ENCODE data around the gene TCAIM. TPM values are rescaled to one million over a fixed set of nuclear protein-coding genes. Genes with fewer than 3 reads are reported as not detected.

The TCAIM gene
- total and polyA plus RNA-seq, 9 of the 15 experiments (the other 6 are each of a cell fraction or from before 2014, with no cell fraction given), result 19.7 to 53.3 (median 36.9) TPM

DNA sequence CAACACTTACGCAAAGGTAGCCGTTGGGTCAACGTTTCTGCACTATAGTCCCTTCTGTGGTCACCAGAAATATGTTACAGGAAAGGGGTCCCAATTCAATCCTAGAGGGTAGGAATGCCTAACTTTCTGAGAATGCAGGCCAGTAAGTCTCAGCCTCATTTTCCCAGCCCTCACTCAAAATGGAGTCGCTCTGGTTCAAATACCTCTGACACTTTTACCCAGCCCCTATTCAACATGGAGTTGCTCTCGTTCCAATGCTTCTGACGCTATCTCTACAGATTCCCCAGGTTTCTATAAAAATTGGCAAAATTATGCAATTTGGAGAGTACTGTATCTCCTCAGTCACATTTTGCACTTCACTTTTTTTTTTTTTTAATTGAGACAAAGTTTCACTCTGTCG, 99.2 kb downstream of the TCAIM start (continued):
- TF ChIP-seq, protein P1, sequence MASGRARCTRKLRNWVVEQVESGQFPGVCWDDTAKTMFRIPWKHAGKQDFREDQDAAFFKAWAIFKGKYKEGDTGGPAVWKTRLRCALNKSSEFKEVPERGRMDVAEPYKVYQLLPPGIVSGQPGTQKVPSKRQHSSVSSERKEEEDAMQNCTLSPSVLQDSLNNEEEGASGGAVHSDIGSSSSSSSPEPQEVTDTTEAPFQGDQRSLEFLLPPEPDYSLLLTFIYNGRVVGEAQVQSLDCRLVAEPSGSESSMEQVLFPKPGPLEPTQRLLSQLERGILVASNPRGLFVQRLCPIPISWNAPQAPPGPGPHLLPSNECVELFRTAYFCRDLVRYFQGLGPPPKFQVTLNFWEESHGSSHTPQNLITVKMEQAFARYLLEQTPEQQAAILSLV (tag; IDR thresholded peaks at IDR 0.05), result peak; percentile 90
- TF ChIP-seq GATAD2A (IDR thresholded peaks at IDR 0.05) (no peak), JUNB (CRISPR knock-in tag; conservative IDR thresholded peaks at IDR 0.05) (no peak), ZNF445 (CRISPR knock-in tag; IDR thresholded peaks at IDR 0.05; ENCODE audit: low read depth) (peak; percentile 75; the same call in 1 of the 2 replicates), POLR2B (IDR thresholded peaks at IDR 0.05; ENCODE audit: low read depth, partially characterized antibody) (no peak), USF2 (CRISPR knock-in tag; IDR thresholded peaks at IDR 0.05) (no peak), ZNF121 (CRISPR knock-in tag; conservative IDR thresholded peaks at IDR 0.05) (no peak), NFXL1 (CRISPR knock-in tag; IDR thresholded peaks at IDR 0.05) (peak; percentile 76; the same call in 1 of the 2 replicates), ZNF583 (CRISPR knock-in tag; IDR thresholded peaks at IDR 0.05) (peak; percentile 92), DNMT1 (IDR thresholded peaks at IDR 0.05) (no peak), SMARCA4 (IDR thresholded peaks at IDR 0.05) (no peak), ILF3 (IDR thresholded peaks at IDR 0.05; ENCODE audit: borderline replicate concordance) (no peak), ZC3H8 (IDR thresholded peaks at IDR 0.05) (no peak), TCFL5 (CRISPR knock-in tag; conservative IDR thresholded peaks at IDR 0.05) (peak; percentile 78; the same call in 1 of the 2 replicates), CLOCK (CRISPR knock-in tag; IDR thresholded peaks at IDR 0.05; ENCODE audit: borderline replicate concordance) (no peak), ZNF79 (CRISPR knock-in tag; IDR thresholded peaks at IDR 0.05; ENCODE audit: low read depth) (peak; percentile 60), ZNF766 (CRISPR knock-in tag; conservative IDR thresholded peaks at IDR 0.05) (peak; percentile 91), CTBP1 (IDR thresholded peaks at IDR 0.05; ENCODE audit: borderline replicate concordance) (no peak)
- TF ChIP-seq, protein P2, sequence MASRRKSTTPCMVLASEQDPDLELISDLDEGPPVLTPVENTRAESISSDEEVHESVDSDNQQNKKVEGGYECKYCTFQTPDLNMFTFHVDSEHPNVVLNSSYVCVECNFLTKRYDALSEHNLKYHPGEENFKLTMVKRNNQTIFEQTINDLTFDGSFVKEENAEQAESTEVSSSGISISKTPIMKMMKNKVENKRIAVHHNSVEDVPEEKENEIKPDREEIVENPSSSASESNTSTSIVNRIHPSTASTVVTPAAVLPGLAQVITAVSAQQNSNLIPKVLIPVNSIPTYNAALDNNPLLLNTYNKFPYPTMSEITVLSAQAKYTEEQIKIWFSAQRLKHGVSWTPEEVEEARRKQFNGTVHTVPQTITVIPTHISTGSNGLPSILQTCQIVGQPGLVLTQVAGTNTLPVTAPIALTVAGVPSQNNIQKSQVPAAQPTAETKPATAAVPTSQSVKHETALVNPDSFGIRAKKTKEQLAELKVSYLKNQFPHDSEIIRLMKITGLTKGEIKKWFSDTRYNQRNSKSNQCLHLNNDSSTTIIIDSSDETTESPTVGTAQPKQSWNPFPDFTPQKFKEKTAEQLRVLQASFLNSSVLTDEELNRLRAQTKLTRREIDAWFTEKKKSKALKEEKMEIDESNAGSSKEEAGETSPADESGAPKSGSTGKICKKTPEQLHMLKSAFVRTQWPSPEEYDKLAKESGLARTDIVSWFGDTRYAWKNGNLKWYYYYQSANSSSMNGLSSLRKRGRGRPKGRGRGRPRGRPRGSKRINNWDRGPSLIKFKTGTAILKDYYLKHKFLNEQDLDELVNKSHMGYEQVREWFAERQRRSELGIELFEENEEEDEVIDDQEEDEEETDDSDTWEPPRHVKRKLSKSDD (conservative IDR thresholded peaks at IDR 0.05; ENCODE audit: low read length), result no peak
- TF ChIP-seq, protein P3, sequence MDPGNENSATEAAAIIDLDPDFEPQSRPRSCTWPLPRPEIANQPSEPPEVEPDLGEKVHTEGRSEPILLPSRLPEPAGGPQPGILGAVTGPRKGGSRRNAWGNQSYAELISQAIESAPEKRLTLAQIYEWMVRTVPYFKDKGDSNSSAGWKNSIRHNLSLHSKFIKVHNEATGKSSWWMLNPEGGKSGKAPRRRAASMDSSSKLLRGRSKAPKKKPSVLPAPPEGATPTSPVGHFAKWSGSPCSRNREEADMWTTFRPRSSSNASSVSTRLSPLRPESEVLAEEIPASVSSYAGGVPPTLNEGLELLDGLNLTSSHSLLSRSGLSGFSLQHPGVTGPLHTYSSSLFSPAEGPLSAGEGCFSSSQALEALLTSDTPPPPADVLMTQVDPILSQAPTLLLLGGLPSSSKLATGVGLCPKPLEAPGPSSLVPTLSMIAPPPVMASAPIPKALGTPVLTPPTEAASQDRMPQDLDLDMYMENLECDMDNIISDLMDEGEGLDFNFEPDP (CRISPR knock-in tag; IDR thresholded peaks at IDR 0.05), result peak; percentile 86; the same call in 1 of the 2 replicates
- TF ChIP-seq, protein P4, sequence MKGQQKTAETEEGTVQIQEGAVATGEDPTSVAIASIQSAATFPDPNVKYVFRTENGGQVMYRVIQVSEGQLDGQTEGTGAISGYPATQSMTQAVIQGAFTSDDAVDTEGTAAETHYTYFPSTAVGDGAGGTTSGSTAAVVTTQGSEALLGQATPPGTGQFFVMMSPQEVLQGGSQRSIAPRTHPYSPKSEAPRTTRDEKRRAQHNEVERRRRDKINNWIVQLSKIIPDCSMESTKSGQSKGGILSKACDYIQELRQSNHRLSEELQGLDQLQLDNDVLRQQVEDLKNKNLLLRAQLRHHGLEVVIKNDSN (CRISPR knock-in tag; IDR thresholded peaks at IDR 0.05), result no peak

All from K562 (cell line).